GM19397 (cell line): ENCODE results near the gene PRRT2.
"Not testable (repeated sequence)": the region's sequence is repeated elsewhere in the genome, so short reads cannot be mapped to it uniquely, and the experiment has no call there.

Experiments used
- ATAC-seq: cut with Tn5 transposase; IDR thresholded peaks from one replicate; pipeline ENCODE4 v1.9.1; 2021; ENCODE audit warnings: mild to moderate bottlenecking, moderate library complexity; ENCODE audit not compliant: unreplicated experiment

The PRRT2 gene

GRCh38 chr16:29790949-29791844, 20.8 kb upstream of the PRRT2 start:
- peak; percentile 6 for ATAC-seq

GRCh38 chr16:29791845-29792807, 19.9 kb upstream of the PRRT2 start:
- no peak for ATAC-seq

GRCh38 chr16:29793153-29793552, 18.8 kb upstream of the PRRT2 start:
- ATAC-seq = not testable (repeated sequence)

- no peak for ATAC-seq
Measured at GRCh38 chr16:29794231-29794710, 17.7 kb upstream of the PRRT2 start.

GRCh38 chr16:29802416-29802935, 9.5 kb upstream of the PRRT2 start:
- no peak for ATAC-seq

- ATAC-seq = no peak
Measured at GRCh38 chr16:29804020-29804419, 8.0 kb upstream of the PRRT2 start.

- no peak for ATAC-seq
Measured at GRCh38 chr16:29804455-29805231, 7.3 kb upstream of the PRRT2 start.

GRCh38 chr16:29805232-29806098, 6.5 kb upstream of the PRRT2 start:
- ATAC-seq = peak; percentile 59

- ATAC-seq = no peak
Measured at GRCh38 chr16:29806099-29806579, 5.9 kb upstream of the PRRT2 start, which contains the start of gene MAZ. TSS of gene MAZ (plus strand) at chr16:29806529. CDS start at chr16:29806702, 173 bp downstream.

GRCh38 chr16:29806641-29807425, 5.2 kb upstream of the PRRT2 start:
- ATAC-seq = no peak

GRCh38 chr16:29807426-29808218, 4.4 kb upstream of the PRRT2 start:
- ATAC-seq = no peak

- no peak for ATAC-seq
Measured at GRCh38 chr16:29808219-29808900, 3.6 kb upstream of the PRRT2 start.

- no peak for ATAC-seq
Measured at GRCh38 chr16:29809031-29809747, 2.8 kb upstream of the PRRT2 start.

- no peak for ATAC-seq
Measured at GRCh38 chr16:29809850-29810698, 1.9 kb upstream of the PRRT2 start.

GRCh38 chr16:29810699-29811169, 1.3 kb upstream of the PRRT2 start:
- no peak for ATAC-seq
